HG02852 (cell line): ENCODE data around the gene CRB2.
A peak's percentile ranks its signal among the peaks of the same experiment; 100 is the strongest.

Experiments used
- ATAC-seq: cut with Tn5 transposase; IDR thresholded peaks from one replicate; pipeline ENCODE4 v1.9.1; 2021; ENCODE audit warnings: mild to moderate bottlenecking, moderate library complexity; ENCODE audit not compliant: unreplicated experiment

Gene CRB2

GRCh38 chr9:123355761-123356431 lies at the start of gene CRB2:
CRB2 (plus strand) TSS chr9:123356197; CDS start chr9:123356261, 64 bp downstream.
- no peak for ATAC-seq

DNA sequence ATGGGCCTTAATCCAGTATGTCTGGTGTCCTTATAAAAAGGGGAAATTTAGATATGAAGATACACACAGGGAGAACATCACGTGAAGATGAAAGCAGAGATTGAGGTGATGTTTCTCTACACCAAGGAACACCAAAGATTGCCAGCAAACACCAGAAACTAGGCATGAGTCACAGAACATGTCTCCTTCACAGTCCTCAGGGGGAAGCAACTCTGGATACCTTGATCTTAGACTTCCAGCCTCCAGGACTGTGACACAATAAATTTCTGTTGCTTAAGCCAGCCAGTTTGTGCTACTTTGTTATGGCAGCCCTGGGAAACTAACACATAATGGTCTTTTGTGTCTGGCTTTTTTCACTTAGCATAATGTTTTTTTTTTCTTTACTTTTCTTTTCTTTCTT lies 46.4 kb upstream of the CRB2 start:
- no peak for ATAC-seq

DNA sequence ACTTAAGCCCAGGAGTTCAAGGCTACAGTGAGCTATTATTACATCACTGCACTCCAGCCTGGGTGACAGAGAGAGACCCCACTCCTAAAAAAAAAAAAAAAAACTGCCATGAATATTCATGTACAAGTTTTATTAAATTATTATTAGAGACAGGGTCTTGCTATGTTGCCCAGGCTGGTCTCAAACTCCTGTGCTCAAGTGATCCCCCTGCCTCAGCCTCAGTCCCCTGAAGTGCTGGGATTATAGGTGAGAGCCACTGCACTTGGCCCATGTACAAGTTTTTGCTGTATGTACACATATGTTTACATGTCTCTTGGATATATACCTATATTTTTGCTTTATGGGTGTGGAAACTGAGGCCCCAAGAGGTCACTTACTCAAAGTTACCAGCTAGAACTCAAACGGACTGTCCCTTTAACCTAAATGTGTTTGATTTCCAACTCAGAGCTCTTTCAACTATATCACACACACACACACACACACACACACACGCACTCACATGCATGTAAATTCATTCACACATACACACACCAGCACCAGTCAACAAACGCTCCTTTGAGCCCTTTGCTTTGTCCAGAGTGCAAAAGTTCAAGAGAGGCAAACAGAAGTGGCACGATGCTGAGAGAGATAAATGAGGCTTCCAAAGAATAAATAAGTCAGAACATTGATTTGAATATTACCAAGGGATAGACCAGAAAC lies 45.3 kb upstream of the CRB2 start:
- ATAC-seq: no peak

DNA sequence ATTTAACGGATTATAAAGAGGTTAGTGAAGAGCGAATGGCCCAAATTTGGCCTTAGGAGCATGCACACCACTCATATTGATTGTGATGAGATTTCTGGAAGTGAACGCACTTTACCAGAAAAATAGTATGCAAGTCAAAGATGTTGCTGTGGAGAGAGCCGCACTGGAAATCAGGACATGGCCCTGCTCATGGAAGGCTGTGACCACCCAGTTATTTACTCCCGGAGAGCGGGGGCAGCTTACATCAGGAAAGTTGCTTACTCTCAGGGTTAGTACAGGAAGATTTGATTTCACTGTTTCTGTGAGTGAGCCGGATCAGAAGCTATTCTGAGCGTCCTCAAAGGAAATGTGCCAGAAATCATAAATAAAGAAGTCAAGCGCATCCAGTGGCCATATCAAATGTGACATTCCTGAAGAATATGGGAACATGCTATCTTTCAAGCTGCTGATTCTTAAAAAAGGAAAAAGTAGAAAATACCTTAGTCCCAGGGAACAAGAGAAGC lies 44.7 kb upstream of the CRB2 start:
- ATAC-seq: no peak

DNA sequence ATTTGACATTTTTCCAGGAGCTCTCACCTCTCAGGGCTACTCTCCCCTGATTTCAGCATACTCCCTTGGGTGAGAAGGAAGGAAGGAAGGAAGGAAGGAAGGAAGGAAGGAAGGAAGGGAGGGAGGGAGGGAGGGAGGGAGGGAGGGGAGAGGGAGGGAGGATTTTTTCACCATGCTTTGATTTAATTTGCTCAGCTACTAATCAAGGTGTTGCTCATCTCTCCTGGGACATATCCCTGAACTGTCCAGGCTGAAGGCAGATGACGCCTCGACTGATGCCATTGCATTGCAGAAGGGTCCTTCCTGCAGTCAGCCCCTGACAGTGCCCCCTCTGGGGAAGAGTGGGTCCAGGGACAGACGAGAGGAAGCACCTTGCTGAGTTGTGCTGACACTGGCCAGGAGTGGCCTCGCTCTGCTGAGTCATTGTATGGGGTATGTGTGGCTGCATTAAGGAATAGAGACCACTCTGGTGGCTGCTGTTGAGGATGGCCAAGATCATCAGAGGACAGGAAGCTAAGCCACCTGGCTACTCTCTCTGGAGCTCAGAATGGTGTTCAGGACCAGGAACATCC lies 43.6 kb upstream of the CRB2 start:
- no peak for ATAC-seq

DNA sequence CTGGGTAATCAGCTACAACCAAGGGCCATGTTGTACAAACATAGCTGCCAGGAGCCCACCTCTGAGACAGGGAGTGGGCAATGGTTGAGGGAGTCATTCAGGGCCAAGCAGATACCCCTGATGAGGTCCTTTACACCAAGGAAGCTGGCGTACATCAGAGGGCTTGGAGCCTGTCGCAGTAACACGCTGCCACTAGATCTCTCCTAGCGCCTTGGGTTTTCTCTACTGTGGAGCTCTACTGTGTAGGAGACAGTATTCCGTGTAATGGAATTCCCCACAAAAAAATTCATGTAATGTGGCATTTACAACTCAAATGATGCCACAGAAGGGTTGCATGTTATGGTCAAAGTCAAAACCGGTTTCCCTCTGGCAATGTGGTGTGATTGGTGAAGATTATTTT lies 41.4 kb upstream of the CRB2 start:
- no peak for ATAC-seq

DNA sequence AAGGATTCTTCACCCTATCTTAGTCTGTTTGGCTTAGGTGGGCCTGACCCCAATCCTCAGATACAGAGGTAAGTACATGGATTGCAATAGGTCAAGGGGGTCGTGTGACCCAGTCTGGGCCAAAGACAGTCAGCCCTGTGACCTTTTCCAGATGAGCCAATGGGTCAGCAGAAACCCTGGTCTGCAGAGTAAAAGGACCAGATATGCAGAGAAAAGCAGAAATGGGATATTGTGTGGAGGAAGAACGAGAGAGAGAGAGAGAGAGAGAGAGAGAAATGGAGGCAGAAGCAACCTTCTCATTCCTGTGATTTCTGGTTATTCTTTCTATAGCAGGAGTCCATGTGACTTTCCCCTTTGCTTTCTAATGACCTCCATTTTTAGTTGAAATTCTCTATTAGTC lies 40.4 kb upstream of the CRB2 start:
- ATAC-seq: no peak

GRCh38 chr9:123316053-123316718 lies 39.8 kb upstream of the CRB2 start:
- no peak for ATAC-seq

GRCh38 chr9:123318202-123318601 lies 37.8 kb upstream of the CRB2 start:
- ATAC-seq: peak; percentile 73

- ATAC-seq: no peak
Measured at GRCh38 chr9:123318961-123319421, 37.0 kb upstream of the CRB2 start.

GRCh38 chr9:123319541-123320339 lies 36.3 kb upstream of the CRB2 start:
- ATAC-seq: no peak

DNA sequence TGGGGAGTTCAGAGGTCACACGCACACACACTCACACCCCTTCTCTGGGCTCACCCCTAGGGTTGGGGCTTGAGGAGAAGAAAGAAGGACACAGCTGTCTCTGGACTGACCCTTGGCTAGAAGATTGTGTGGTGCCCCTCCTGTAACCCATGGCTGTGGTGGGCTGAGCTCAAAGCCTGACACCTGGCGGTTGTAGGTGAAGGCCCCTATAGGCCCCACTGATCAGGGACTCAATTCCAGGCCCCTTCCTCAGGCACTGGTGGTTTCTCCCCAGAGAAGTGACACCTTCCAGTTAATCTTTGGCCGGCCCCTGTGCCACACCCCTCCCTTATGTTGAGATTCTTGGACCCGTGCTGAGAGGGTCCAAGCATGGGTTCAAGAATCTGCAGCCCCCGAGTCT lies 35.2 kb upstream of the CRB2 start:
- no peak for ATAC-seq

- no peak for ATAC-seq
Measured at GRCh38 chr9:123321616-123322272, 34.3 kb upstream of the CRB2 start.

DNA sequence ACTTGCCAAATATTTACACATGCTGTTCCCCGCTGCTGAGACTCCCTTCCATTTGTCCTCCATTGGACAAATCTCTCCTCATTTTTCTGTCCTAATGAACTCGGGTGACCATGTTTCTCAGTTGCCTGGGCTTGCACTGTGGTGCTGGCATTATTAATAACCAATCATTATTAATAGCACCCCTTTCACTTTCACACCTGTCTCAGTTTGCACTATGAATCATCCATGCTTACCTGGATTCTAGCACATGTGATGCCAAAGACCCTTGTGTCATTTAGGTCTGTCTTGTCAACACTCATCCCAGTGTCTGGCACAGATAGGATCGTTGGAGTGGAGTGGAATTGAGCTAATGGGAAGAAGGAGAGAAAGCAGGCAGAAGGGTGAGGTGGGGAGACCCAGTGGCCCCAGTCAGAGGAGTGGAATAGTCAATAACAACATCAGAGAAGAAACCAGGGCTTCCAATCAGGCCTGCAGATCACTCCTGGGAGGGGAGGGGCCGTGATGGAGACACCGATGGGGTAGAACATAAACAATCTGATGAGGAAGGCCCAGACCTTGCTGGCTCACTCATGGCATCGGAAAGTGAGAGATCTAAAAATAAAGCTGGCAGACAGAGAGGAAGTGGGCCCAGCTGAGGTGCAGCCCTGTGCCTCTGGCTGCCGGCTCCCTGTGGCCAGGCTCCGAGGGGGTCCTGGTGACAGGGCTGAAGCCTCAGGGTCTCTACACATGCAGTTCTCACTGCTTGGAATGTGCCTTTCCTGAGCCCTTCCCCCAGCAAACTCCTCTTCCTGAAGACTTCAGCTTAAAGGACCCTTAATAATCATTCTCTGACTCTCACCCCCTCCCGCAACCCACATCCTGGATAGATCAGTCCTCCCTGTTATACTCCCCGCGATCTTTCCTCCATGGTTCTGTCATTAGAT lies 33.5 kb upstream of the CRB2 start:
- ATAC-seq: no peak

DNA sequence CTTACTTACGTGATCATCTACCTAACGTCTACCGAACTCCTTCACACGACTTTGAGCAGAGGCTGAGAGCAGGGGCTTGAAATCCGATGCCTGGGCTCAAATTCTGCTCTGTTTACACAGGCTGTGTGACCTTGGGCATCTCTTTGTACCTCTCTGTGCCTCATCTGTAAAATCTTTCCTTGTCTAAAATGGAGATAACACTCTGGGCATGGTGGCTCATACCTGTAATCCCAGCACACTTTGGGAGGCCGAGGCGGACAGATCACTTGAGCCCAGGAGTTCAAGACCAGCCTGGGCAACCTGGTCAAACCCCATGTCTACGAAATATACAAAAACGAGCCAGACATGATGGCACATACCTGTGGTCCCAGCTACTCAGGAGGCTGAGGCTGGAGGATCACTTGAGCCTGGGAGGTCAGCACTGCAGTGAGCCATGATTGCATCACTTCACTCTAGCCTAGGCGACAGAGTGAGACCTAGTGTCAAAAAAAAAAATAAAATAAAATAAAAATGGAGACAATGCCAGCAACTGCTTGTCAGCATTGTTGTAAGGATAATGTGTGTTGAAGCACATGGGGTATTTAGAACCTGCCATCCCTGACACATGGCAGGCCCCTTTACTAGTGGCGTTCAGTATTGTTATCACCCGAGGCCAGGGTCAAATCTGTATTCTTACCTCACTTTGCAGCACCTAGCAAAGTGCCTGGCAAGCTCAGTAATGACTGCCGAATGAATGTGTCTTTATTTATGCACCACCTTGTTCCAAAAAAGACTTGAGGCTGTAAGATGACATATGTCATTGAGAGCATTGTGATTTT lies 32.6 kb upstream of the CRB2 start:
- no peak for ATAC-seq

DNA sequence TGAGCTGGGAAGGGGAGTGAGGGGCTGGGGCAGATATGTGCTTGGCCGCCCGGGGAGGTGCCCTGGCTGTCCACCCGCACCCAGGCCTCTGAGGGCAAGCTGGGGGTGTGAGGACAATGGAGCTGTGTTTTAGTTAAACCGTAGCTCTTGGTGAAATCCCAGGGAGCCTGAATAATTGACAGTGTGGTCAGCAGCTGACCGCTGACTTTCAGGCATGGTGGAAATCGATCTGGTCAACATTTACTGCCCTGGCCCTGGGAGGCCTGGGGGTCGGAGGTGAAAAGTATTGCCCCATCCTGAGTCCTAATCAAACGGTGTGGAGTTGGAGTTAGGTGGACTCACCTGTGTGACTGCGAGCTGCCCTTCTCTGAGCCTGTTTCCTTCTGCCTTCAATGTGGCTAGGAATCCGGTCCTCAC lies 31.2 kb upstream of the CRB2 start:
- ATAC-seq: no peak

- no peak for ATAC-seq
Measured at GRCh38 chr9:123326187-123326586, 29.8 kb upstream of the CRB2 start.

GRCh38 chr9:123326662-123327093 lies 29.3 kb upstream of the CRB2 start:
- ATAC-seq: peak; percentile 48
